Colonic mucosa (tissue), 4 donors: Measurements from ENCODE around the gene GTPBP4. TPM values are rescaled to one million over a fixed set of nuclear protein-coding genes. Genes with fewer than 3 reads are reported as not detected.

ENCODE experiments used
- DNase-seq: peaks from one replicate; pipeline ENCODE4 v3.0.0-alpha.2; 2020
- H3K27ac ChIP-seq: fragments of 200-600 bp; one replicate; pipeline ENCODE4 v1.8.0; 2021
- H3K27me3 ChIP-seq: fragments of 200-600 bp; one replicate; pipeline ENCODE4 v1.8.0; 2021
- H3K36me3 ChIP-seq: fragments of 200-600 bp; one replicate; pipeline ENCODE4 v1.8.0; 2021
- H3K4me1 ChIP-seq: fragments of 200-600 bp; one replicate; pipeline ENCODE4 v1.8.0; 2021; ENCODE audit warnings: mild to moderate bottlenecking
- H3K4me3 ChIP-seq: fragments of 200-600 bp; one replicate; pipeline ENCODE4 v1.8.0; 2021
- H3K9ac ChIP-seq, 2 donors: one replicate each; pipeline ENCODE4 v1.7.0; 2013; ENCODE audit warnings: control low read depth in 2 of 2, low read depth in 2 of 2, low read length in 2 of 2
- H3K9me3 ChIP-seq: fragments of 200-600 bp; one replicate; pipeline ENCODE4 v1.8.0; 2021
- CTCF ChIP-seq: fragments of 200-600 bp; IDR thresholded peaks from one replicate; pipeline ENCODE4 v1.8.0; 2022; ENCODE audit warnings: antibody characterized with exemption, mild to moderate bottlenecking
- intact Hi-C: fragments of 100-400 bp; cut with DNase I; formaldehyde crosslinking; loops from one replicate; pipeline ENCODE4 v1.14.1; 2022
- total RNA-seq, 2 donors: library from RNA; stranded (reverse); fragmentation: NEBNext Ultra II Directional in 1 of 2; extraction: Animal tissue kit (Norgen Biotek cat#: 25700) in 1 of 2; gene quantifications; one replicate each; pipeline ENCODE4 v1.2.1, GENCODE V29; 2021
- donor health status: healthy.
- donor health status: DM: no; HTN: no; CAD: no.
- donor health status: DM: no; HTN: no; CAD: no.

The GTPBP4 gene
- total RNA-seq, 2 donors from 2014 or later = 22.4 to 43.6 TPM

DNA sequence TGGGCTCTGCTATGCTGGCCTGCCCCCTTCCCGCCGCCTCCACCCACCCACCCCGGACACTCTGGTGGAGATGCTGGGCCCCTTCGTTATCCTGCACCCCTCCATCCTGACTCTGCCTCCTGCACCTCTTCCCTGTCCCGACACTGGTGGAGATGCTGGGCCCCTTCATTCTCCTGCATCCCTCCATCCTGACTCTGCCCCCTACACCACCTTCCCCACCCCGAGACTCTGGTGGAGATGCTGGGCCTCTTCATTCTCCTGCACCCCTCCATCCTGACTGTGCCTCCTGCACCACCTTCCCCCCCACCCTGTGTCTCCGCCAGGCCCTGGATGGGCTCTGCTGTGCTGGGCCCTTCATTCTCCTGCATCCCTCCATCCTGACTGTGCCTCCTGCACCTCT, 22.5 kb downstream of the GTPBP4 start:
- TF ChIP-seq CTCF = no peak
- no peaks in the 10 kb centered on the region for H3K27me3 ChIP-seq
- H3K9ac ChIP-seq = no peak overlapping the region
- H3K36me3 ChIP-seq = peaks cover 8% of the 10 kb centered on the region
- H3K4me1 ChIP-seq = no peaks in the 10 kb centered on the region
- H3K4me3 ChIP-seq = no peak overlapping the region
- intact Hi-C loops = no loop called here
- no peak overlapping the region for H3K27ac ChIP-seq
- no peak for DNase-seq
- no peaks in the 10 kb centered on the region for H3K9me3 ChIP-seq

DNA sequence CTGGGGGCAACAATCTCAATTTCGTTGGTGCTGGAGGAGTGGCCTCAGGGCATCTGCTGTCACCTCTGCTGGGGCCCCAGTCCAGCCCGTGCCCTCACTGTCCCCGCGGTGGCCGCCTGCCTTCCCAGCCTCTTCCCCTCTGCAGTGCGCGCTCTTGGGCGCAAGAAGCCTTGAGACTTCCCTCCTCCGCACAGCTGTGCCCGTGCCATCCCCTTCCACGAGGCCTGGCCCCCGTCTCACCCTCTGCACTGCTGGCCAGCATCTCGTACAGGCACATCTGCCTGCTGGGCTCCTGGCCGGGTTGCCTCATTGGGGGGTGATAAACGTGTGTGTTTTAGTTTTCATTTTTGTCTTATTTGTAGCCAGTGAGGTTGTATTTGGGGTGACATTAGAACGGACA, 23.5 kb downstream of the GTPBP4 start:
- no peak for DNase-seq
- TF ChIP-seq CTCF = no peak
- peaks cover 16% of the 10 kb centered on the region for H3K36me3 ChIP-seq
- no peak overlapping the region for H3K4me3 ChIP-seq
- intact Hi-C loops = no loop called here
- H3K4me1 ChIP-seq = no peaks in the 10 kb centered on the region
- no peak overlapping the region for H3K9ac ChIP-seq
- H3K27ac ChIP-seq = no peak overlapping the region
- H3K9me3 ChIP-seq = no peaks in the 10 kb centered on the region
- no peaks in the 10 kb centered on the region for H3K27me3 ChIP-seq

DNA sequence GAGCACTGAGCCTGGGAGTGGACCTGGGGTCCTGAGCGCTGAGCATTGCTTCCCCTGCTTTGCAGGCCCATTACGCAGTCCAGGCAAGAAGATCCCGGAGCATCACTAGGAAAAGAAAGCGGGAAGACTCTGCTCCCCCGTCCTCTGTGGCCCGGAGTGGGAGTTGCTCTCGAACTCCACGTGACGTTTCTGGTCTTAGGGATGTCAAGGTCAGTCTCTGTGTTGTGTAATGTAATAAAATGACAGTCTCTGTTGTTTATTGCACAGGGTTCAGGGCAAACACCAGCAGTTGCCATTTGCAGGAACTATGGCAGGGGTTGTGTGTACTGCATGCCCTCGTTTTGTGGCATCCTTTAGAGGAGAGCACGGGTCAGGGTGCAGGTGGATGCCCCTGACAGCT, 27.5 kb downstream of the GTPBP4 start:
- H3K9me3 ChIP-seq = no peaks in the 10 kb centered on the region

DNA sequence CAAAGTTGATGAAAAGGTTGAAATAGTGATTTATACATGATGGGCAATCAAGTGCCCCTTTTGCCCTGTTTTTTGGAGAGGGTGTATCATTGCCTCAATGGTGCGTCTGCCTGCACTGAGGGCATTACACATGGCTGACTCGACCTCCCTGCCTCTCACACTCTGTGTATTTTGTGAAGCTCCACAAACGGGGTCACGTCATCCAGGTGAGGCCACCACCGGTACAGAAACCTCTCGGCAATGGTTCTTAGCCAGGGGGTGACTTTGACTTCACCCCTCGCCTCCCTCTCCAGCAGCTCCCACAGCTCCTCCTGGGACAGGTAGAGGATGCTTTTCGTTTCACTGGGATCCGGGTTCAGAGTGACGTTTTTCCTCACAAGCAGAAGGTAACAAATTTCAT, 31.1 kb downstream of the GTPBP4 start:
- no peaks in the 10 kb centered on the region for H3K4me1 ChIP-seq
- peaks cover 12% of the 10 kb centered on the region for H3K36me3 ChIP-seq
- no peak overlapping the region for H3K9ac ChIP-seq
- no peak overlapping the region for H3K27ac ChIP-seq
- no peak for DNase-seq
- no peak overlapping the region for H3K4me3 ChIP-seq
- intact Hi-C loops = no loop called here
- H3K27me3 ChIP-seq = no peaks in the 10 kb centered on the region
- no peaks in the 10 kb centered on the region for H3K9me3 ChIP-seq
- TF ChIP-seq CTCF = no peak

More for the DNA sequence above, 27.5 kb downstream of the GTPBP4 start:
- Histone ChIP-seq H3K36me3 (peaks cover 21% of the 10 kb centered on the region), H3K4me3 (no peak overlapping the region), H3K9ac (no peak overlapping the region), H3K4me1 (no peaks in the 10 kb centered on the region), H3K27me3 (no peaks in the 10 kb centered on the region), H3K27ac (no peak overlapping the region)
- intact Hi-C loops = no loop called here
- DNase-seq = no peak
- TF ChIP-seq CTCF = no peak

DNA sequence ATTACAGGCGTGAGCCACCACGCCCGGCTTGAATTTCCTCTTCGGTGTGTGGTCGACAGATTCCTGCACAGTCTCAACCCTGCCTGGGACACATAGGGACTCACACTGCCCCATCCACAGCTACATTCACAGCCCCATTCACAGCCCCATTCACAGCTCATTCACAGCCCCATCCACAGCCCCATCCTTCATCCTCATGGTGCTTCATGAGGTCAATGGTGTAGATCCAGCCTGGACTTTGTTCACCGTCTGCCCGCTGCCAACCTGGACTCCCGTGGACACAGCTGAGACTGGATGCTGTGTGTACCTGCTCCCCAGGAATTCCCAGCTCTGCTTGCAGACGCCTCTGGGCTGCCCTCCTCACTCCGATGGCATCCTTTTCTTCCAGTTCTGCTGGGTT, 32.2 kb downstream of the GTPBP4 start:
- H3K4me3 ChIP-seq = no peak overlapping the region
- no peak overlapping the region for H3K27ac ChIP-seq
- H3K36me3 ChIP-seq = peaks cover 12% of the 10 kb centered on the region
- intact Hi-C loops = no loop called here
- no peak for TF ChIP-seq CTCF
- no peaks in the 10 kb centered on the region for H3K9me3 ChIP-seq
- no peak for DNase-seq
- H3K4me1 ChIP-seq = no peaks in the 10 kb centered on the region
- no peaks in the 10 kb centered on the region for H3K27me3 ChIP-seq
- no peak overlapping the region for H3K9ac ChIP-seq

DNA sequence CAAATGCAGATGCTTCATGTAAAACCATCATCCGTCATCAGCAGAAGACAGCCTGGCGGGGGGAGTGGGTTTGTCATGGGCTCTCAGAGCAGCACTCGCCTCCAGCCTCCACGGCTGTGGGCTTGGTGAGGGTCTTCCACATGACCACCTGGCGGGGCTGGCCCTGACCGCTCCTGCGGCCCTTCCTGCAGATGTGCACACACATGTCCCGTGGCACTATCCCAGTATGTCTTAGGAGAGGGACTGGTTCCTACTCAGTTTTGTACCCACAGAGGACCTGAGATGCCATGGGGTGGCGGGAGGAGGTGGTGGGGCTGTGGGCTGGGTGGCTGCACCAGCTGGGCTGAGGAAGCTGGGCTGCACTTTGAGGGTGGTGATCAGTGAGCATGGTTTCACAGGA, 32.7 kb downstream of the GTPBP4 start:
- intact Hi-C loops = no loop called here
- H3K27me3 ChIP-seq = no peaks in the 10 kb centered on the region
- H3K27ac ChIP-seq = no peak overlapping the region
- H3K9ac ChIP-seq = no peak overlapping the region
- no peaks in the 10 kb centered on the region for H3K9me3 ChIP-seq
- no peak for DNase-seq
- no peak for TF ChIP-seq CTCF
- no peaks in the 10 kb centered on the region for H3K4me1 ChIP-seq
- H3K4me3 ChIP-seq = no peak overlapping the region
- peaks cover 11% of the 10 kb centered on the region for H3K36me3 ChIP-seq
